Duodenal mucosa (tissue), 2 donors: ENCODE data around the gene ALK.

ENCODE experiments used
- H3K27ac ChIP-seq: one replicate; pipeline ENCODE4 v1.7.0; 2013; ENCODE audit warnings: low read depth, low read length
- H3K27me3 ChIP-seq, 2 donors: one replicate each; pipeline ENCODE4 v1.7.0; 2013; ENCODE audit warnings: low read length in 2 of 2, control low read depth in 1 of 2; ENCODE audit not compliant: insufficient read depth in 2 of 2, control insufficient read depth in 1 of 2
- H3K36me3 ChIP-seq, 2 donors: one replicate each; pipeline ENCODE4 v1.7.0; 2013; ENCODE audit warnings: low read length in 2 of 2, control low read depth in 1 of 2; ENCODE audit not compliant: insufficient read depth in 2 of 2, control insufficient read depth in 1 of 2
- H3K4me1 ChIP-seq, 2 donors: one replicate each; pipeline ENCODE4 v1.7.0; 2013; ENCODE audit warnings: low read length in 2 of 2, control low read depth in 1 of 2; ENCODE audit not compliant: insufficient read depth in 2 of 2, control insufficient read depth in 1 of 2
- H3K4me3 ChIP-seq, 2 donors: one replicate each; pipeline ENCODE4 v1.7.0; 2013; ENCODE audit warnings: low read length in 2 of 2, low read depth in 1 of 2
- H3K9ac ChIP-seq, 2 donors: one replicate each; pipeline ENCODE4 v1.7.0; 2013; ENCODE audit warnings: low read length in 2 of 2, low read depth in 1 of 2
- H3K9me3 ChIP-seq, 2 donors: one replicate each; pipeline ENCODE4 v1.7.0; 2013; ENCODE audit warnings: low read length in 2 of 2, control low read depth in 1 of 2; ENCODE audit not compliant: control insufficient read depth in 1 of 2

Gene ALK

GRCh38 chr2:29921560-29921915 is at the start of gene ALK:
ALK (minus strand) TSS chr2:29921586; CDS start chr2:29920659, 927 bp downstream.
- Histone ChIP-seq H3K4me1 (peaks cover 3 to 7% of the 10 kb centered on the region in 2 donors), H3K27me3 (peaks cover 30 to 52% of the 10 kb centered on the region in 2 donors), H3K4me3 (peak within 1 kb of the TSS; percentile 36 to 45), H3K27ac (no peak within 1 kb of the TSS), H3K9ac (no peak within 1 kb of the TSS), H3K9me3 (no peaks in the 10 kb centered on the region), H3K36me3 (no peaks in the 10 kb centered on the region)

GRCh38 chr2:29966266-29966665 is 44.9 kb upstream of the ALK start:
- Histone ChIP-seq H3K9me3 (no peaks in the 10 kb centered on the region), H3K27ac (no peak overlapping the region), H3K27me3 (peaks cover 10% of the 10 kb centered on the region in 2 donors), H3K36me3 (no peaks in the 10 kb centered on the region), H3K4me3 (no peak overlapping the region), H3K4me1 (no peaks in the 10 kb centered on the region), H3K9ac (no peak overlapping the region)

GRCh38 chr2:29963972-29964570 is 42.7 kb upstream of the ALK start:
- H3K4me3 ChIP-seq, result no peak overlapping the region
- no peaks in the 10 kb centered on the region for H3K4me1 ChIP-seq
- H3K36me3 ChIP-seq, result no peaks in the 10 kb centered on the region
- no peaks in the 10 kb centered on the region for H3K9me3 ChIP-seq
- H3K27me3 ChIP-seq, result peaks cover 10% of the 10 kb centered on the region in 2 donors
- H3K9ac ChIP-seq, result no peak overlapping the region
- H3K27ac ChIP-seq, result no peak overlapping the region

- Histone ChIP-seq H3K9ac (no peak overlapping the region), H3K4me3 (no peak overlapping the region), H3K36me3 (no peaks in the 10 kb centered on the region), H3K4me1 (no peaks in the 10 kb centered on the region), H3K27me3 (peaks cover 10% of the 10 kb centered on the region in 2 donors), H3K9me3 (no peaks in the 10 kb centered on the region), H3K27ac (no peak overlapping the region)
Observed at GRCh38 chr2:29962922-29963321, 41.5 kb upstream of the ALK start.

DNA sequence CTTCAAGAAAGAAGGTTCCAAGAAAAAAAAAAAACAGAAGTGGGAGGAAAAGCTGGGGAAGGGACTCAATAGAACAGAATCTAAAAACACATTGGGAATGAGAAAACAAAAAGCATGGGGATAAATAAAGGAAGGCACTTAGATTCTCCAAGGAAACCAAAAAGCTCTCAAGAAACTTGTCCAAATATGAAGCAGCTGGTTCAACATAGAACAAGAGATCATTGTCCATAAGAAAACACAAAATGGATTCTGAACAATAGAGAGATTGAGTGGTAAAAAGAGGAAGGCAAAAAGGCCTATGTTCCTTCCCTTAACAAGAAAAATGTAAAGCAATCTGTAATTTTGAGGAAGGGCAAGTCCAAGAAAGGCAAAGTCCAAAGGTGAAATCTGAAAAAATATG is 32.9 kb upstream of the ALK start:
- Histone ChIP-seq H3K36me3 (no peaks in the 10 kb centered on the region), H3K4me1 (no peaks in the 10 kb centered on the region), H3K9me3 (no peaks in the 10 kb centered on the region)

DNA sequence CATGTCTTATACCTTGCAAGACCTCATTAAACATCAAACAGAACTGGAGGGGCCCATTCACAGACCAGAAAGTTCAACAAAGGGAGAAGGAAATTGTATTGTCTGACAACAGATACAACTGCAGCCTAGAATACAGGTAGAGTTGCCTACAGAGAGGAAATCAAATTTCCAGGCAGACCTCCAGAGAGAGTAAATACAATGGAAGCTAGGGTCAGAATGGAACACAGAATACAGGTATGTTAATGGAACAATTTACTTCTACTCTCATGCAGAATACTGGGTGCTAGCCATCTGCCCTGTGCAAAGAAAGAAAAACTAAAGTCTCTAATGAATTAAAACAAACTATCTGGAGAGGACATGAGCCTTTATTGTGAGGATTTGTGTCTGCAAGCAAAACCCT is 31.6 kb upstream of the ALK start:
- H3K4me3 ChIP-seq, result no peak overlapping the region
- no peaks in the 10 kb centered on the region for H3K9me3 ChIP-seq
- no peaks in the 10 kb centered on the region for H3K4me1 ChIP-seq
- no peak overlapping the region for H3K27ac ChIP-seq
- H3K9ac ChIP-seq, result no peak overlapping the region
- peaks cover 0 to 8% of the 10 kb centered on the region in 2 donors for H3K27me3 ChIP-seq
- no peaks in the 10 kb centered on the region for H3K36me3 ChIP-seq

More for the DNA sequence above, 32.9 kb upstream of the ALK start:
- Histone ChIP-seq H3K4me3 (no peak overlapping the region), H3K9ac (no peak overlapping the region), H3K27me3 (peaks cover 0 to 8% of the 10 kb centered on the region in 2 donors), H3K27ac (no peak overlapping the region)

DNA sequence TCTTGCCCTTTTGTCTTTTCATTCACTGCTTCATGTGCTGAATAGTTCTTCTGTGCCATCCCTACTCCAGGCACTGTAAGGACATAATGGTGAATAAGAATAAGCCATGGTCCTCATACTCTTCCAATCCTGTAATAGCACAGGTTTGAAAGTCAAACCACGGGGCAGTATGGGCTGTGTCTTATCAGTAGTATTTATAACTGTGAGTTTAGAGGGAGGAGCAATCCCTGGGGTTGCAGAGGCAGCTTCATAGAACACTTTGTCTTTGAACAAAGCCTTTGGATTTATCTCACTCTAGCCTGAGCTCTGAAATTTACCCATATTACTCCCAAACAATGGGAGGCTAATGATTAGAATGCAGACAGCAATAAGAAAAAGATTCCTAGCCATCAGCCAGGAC is 30.2 kb upstream of the ALK start:
- Histone ChIP-seq H3K27me3 (peaks cover 0 to 10% of the 10 kb centered on the region in 2 donors), H3K9ac (no peak overlapping the region), H3K4me1 (no peaks in the 10 kb centered on the region), H3K27ac (no peak overlapping the region), H3K36me3 (no peaks in the 10 kb centered on the region), H3K4me3 (no peak overlapping the region), H3K9me3 (no peaks in the 10 kb centered on the region)

DNA sequence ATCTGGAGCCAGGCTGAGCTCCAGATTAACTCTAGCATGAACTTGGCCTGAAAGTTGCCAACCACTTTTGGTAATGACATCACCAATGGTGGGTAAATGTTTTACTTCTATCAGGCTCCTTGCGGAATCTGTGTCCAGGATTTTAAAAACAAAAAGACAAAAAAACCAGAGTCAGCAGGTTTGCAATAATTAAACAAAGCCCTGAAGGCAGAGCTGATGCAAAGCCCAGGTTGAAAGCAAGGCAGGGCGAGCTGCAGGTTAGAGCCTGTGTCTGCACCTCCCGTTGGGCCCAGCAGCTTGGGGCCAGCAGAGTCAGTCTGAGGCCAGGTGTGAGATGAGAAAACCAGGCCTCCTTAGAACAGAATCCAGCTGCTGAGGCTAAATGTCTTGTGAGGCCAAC is 29.1 kb upstream of the ALK start:
- Histone ChIP-seq H3K4me3 (no peak overlapping the region), H3K4me1 (no peaks in the 10 kb centered on the region), H3K36me3 (no peaks in the 10 kb centered on the region), H3K27ac (no peak overlapping the region), H3K9ac (no peak overlapping the region), H3K9me3 (no peaks in the 10 kb centered on the region), H3K27me3 (peaks cover 0 to 10% of the 10 kb centered on the region in 2 donors)

DNA sequence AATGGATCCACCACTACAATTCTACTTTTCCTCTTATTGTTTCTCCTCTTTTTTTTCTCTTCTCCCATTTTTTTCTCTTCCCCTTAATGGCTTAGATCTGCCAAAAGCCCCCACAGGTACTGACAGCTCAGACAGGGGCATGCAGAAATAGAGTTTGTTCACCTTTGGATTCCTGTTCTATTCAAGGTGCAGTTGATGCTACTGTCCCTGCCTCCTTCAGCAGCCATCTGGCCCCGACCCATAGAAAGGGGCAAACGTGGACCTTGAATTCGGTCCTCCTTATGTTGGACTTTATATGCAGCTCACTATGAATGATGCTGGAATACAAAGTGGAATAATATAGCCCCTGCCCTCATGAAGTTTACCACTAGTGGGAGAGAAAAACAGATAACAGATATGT is 27.7 kb upstream of the ALK start:
- no peaks in the 10 kb centered on the region for H3K9me3 ChIP-seq
- no peak overlapping the region for H3K4me3 ChIP-seq
- no peaks in the 10 kb centered on the region for H3K4me1 ChIP-seq
- no peak overlapping the region for H3K27ac ChIP-seq
- no peak overlapping the region for H3K9ac ChIP-seq
- H3K36me3 ChIP-seq, result no peaks in the 10 kb centered on the region
- peaks cover 0 to 10% of the 10 kb centered on the region in 2 donors for H3K27me3 ChIP-seq

DNA sequence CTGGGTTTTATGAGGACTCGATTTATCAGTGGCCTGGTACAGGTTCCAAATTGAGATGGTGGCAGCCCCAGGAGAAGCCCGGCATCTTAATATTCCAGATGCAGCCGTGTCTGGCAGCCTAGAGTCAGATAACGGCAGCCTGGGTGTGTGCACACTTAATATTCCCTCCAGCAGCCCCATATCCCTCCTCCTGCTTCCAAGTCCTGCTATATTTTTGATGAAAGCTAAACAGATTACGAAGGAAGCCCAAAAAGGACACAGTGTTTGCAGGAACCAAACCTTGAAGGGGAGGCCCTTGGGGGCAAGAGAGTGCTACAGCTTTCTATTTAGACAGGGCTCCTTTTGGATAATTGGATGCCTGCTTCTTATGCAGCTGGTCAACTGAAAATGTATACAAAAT is 25.1 kb upstream of the ALK start:
- Histone ChIP-seq H3K4me3 (no peak overlapping the region), H3K4me1 (no peaks in the 10 kb centered on the region), H3K9me3 (no peaks in the 10 kb centered on the region), H3K27me3 (peaks cover 0 to 7% of the 10 kb centered on the region in 2 donors), H3K27ac (no peak overlapping the region), H3K36me3 (no peaks in the 10 kb centered on the region), H3K9ac (no peak overlapping the region)

GRCh38 chr2:29942711-29943110 is 21.3 kb upstream of the ALK start:
- Histone ChIP-seq H3K36me3 (no peaks in the 10 kb centered on the region), H3K27me3 (peaks cover 0 to 1% of the 10 kb centered on the region in 2 donors), H3K27ac (no peak overlapping the region), H3K9me3 (no peaks in the 10 kb centered on the region), H3K9ac (no peak overlapping the region), H3K4me3 (no peak overlapping the region), H3K4me1 (no peaks in the 10 kb centered on the region)
